Calu3 (cell line): Measurements from ENCODE around the gene TLCD3A. TPM values are rescaled to one million over a fixed set of nuclear protein-coding genes. Genes with fewer than 3 reads are reported as not detected.
"Not testable (repeated sequence)": the region's sequence is repeated elsewhere in the genome, so short reads cannot be mapped to it uniquely, and the experiment has no call there.

Experiments used
- BruUV-seq: library from RNA; stranded (reverse); fragments of 400-500 nt; replicated peaks from 2 replicates; lab custom pipeline; 2021; lab: Mats Ljungman, UMichigan
- CTCF ChIA-PET: fragments of 300-600 bp; sonication (Branson Sonifier 250); formaldehyde crosslinking; loops from one replicate; lab custom pipeline; 2022; ENCODE audit warnings: antibody characterized with exemption; lab: Charles Lee
- DNase-seq: peaks from one replicate; pipeline ENCODE4 v3.0.0; 2022
- H3K27ac Mint-ChIP-seq: one replicate; pipeline ENCODE4 v1.8.0; 2022; ENCODE audit warnings: mixed read lengths; ENCODE audit not compliant: unreplicated experiment
- H3K27me3 Mint-ChIP-seq: one replicate; pipeline ENCODE4 v1.8.0; 2022; ENCODE audit warnings: mixed read lengths; ENCODE audit not compliant: unreplicated experiment
- H3K36me3 Mint-ChIP-seq: one replicate; pipeline ENCODE4 v1.8.0; 2022; ENCODE audit warnings: mild to moderate bottlenecking, moderate library complexity, mixed read lengths; ENCODE audit not compliant: insufficient read depth, unreplicated experiment
- H3K4me1 Mint-ChIP-seq: one replicate; pipeline ENCODE4 v1.8.0; 2022; ENCODE audit warnings: mild to moderate bottlenecking, low read depth, mixed read lengths; ENCODE audit not compliant: unreplicated experiment
- H3K4me3 Mint-ChIP-seq: one replicate; pipeline ENCODE4 v1.8.0; 2022; ENCODE audit warnings: mild to moderate bottlenecking, low read depth, moderate library complexity, mixed read lengths; ENCODE audit not compliant: unreplicated experiment
- H3K9me3 Mint-ChIP-seq: one replicate; pipeline ENCODE4 v1.8.0; 2022; ENCODE audit warnings: low read depth, mixed read lengths; ENCODE audit not compliant: unreplicated experiment
- intact Hi-C: fragments of 100-400 bp; cut with micrococcal nuclease; formaldehyde crosslinking; loops from one replicate; pipeline ENCODE4 v1.10.0; 2022; ENCODE audit not compliant: unreplicated experiment
- total RNA-seq: library from RNA; stranded (reverse); gene quantifications from 2 replicates; pipeline ENCODE4 v1.2.3, GENCODE V29; 2022
- TF ChIP-seq, protein P1 (sequence below): fragments of 200-600 bp; IDR thresholded peaks from one replicate; pipeline ENCODE4 v1.8.0; 2022; ENCODE audit warnings: antibody characterized with exemption; ENCODE audit not compliant: unreplicated experiment

The TLCD3A gene
- total RNA-seq, 1 experiment from 2014 or later = 20.3 TPM

DNA sequence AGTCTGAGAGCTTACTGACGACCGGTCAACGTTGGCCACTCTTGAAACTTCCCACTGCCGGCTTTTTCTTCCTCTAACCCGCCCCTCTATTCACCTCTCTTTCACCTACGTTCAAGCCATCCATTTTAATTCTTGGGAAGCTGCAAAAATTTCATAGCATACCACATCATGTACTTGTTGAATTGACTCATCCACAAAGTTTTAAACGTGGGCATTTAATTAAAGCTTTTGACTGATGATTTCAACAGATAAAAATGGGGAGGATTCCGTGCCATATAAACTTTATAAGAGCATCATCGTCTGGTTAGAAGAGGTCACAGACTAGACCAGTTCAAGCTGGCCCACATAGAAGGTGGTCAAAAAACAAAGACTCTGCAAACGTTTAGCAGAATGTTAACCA, 40.3 kb upstream of the TLCD3A start:
- H3K9me3 Mint-ChIP-seq = no peaks in the 10 kb centered on the region
- peaks cover 22% of the 10 kb centered on the region for H3K36me3 Mint-ChIP-seq
- H3K4me1 Mint-ChIP-seq = no peaks in the 10 kb centered on the region
- no TSS peak for BruUV-seq
- DNase-seq = no peak
- H3K27ac Mint-ChIP-seq = no peak overlapping the region
- CTCF ChIA-PET = no interaction called here
- TF ChIP-seq, protein P1, sequence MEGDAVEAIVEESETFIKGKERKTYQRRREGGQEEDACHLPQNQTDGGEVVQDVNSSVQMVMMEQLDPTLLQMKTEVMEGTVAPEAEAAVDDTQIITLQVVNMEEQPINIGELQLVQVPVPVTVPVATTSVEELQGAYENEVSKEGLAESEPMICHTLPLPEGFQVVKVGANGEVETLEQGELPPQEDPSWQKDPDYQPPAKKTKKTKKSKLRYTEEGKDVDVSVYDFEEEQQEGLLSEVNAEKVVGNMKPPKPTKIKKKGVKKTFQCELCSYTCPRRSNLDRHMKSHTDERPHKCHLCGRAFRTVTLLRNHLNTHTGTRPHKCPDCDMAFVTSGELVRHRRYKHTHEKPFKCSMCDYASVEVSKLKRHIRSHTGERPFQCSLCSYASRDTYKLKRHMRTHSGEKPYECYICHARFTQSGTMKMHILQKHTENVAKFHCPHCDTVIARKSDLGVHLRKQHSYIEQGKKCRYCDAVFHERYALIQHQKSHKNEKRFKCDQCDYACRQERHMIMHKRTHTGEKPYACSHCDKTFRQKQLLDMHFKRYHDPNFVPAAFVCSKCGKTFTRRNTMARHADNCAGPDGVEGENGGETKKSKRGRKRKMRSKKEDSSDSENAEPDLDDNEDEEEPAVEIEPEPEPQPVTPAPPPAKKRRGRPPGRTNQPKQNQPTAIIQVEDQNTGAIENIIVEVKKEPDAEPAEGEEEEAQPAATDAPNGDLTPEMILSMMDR = no peak
- H3K27me3 Mint-ChIP-seq = no peaks in the 10 kb centered on the region
- intact Hi-C loops = no loop called here
- H3K4me3 Mint-ChIP-seq = no peak overlapping the region

DNA sequence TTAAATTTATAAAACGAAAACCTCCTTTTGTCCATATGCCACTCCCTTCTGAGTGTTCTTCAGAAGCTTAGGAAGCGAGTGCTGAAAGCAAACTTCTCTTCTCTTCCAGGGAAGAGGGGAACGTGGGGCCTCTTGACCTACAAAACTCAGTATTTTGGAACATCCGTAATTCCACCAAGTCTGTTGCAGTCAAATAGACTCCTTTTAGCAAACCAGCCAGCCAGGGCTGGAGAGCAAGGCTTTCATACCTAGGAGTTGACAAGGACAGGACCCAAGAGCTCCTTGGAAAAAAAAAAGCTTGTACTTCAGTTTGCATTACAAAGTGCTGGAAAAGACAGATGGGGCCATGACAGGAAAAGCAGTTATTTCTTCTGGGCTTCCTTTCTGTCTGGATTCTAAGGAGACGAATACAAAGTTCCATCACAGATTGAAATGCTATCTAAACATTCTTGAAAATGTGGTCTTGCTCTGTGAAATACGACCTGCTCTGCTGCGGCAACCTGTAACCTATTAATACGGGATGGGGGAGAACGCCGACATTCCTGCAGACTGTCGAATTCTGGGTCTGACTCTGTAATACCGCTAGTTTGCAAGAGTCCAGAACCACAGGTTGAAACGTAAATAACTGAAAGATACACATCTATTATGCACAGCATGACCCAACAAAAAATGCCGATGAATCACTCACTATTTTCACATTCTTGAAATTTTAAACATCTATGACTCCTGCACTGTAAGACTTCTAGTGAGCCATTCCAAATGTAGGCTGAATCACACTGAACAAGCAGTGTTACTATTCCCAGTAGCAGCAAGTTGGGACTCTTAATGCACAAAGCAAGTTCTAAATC, 38.4 kb upstream of the TLCD3A start:
- no TSS peak for BruUV-seq
- CTCF ChIA-PET = interaction anchor here (0.5 kb wide), 1 partner anchor 265 kb away, joined by 3 read pairs; no protein-coding TSS in a partner anchor
- TF ChIP-seq, protein P1 = no peak
- Mint-ChIP-seq H3K27ac (no peak overlapping the region), H3K27me3 (no peaks in the 10 kb centered on the region), H3K4me1 (no peaks in the 10 kb centered on the region), H3K9me3 (no peaks in the 10 kb centered on the region), H3K4me3 (no peak overlapping the region), H3K36me3 (peaks cover 24% of the 10 kb centered on the region)
- DNase-seq = no peak
- intact Hi-C loops = no loop called here

DNA sequence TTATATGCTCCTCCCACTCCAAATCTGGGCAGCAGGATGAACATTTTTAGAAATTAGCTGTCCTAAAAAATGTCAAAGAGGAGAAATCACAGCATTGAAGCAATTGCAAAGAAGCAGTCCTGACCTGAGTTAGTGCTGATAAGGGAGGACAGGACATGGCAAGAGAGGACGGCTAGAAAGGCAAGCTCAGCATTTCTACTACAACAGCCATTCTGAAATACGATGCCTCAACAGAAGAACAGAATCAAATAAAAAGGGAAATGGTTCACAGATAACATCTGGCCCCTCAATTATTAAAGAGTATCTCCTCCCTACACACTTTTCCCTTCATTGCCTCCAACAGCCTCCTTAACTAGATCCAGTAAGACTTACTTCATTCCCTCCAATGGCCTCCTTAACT, 36.0 kb upstream of the TLCD3A start:
- Mint-ChIP-seq H3K4me1 (no peaks in the 10 kb centered on the region), H3K4me3 (no peak overlapping the region), H3K27ac (no peak overlapping the region), H3K27me3 (no peaks in the 10 kb centered on the region), H3K36me3 (peaks cover 24% of the 10 kb centered on the region), H3K9me3 (no peaks in the 10 kb centered on the region)
- intact Hi-C loops = no loop called here
- CTCF ChIA-PET = no interaction called here
- BruUV-seq = no TSS peak
- no peak for DNase-seq
- TF ChIP-seq, protein P1 = no peak

DNA sequence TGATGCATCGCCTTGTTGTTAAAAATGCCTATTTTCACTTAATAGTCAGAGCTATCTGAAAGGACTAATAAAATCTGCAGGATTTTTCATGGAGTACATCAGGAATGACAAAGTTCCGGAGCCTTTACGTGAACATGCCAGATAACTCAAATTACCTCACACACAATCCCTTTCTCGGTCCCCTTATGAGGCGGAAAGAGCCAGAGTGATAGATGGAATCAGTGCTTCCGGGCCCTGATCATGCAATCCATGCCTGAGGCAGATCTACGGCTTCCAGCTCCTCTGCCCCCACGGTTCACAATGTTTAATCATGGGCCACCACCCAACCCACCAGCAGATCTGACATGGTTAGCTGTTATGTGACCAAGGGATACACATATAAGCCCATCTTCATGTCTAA, 34.7 kb upstream of the TLCD3A start:
- Mint-ChIP-seq H3K27ac (no peak overlapping the region), H3K4me3 (no peak overlapping the region), H3K9me3 (no peaks in the 10 kb centered on the region), H3K27me3 (no peaks in the 10 kb centered on the region), H3K36me3 (peaks cover 19% of the 10 kb centered on the region), H3K4me1 (no peaks in the 10 kb centered on the region)
- no peak for DNase-seq
- CTCF ChIA-PET = no interaction called here
- TF ChIP-seq, protein P1 = no peak
- intact Hi-C loops = no loop called here
- no TSS peak for BruUV-seq

DNA sequence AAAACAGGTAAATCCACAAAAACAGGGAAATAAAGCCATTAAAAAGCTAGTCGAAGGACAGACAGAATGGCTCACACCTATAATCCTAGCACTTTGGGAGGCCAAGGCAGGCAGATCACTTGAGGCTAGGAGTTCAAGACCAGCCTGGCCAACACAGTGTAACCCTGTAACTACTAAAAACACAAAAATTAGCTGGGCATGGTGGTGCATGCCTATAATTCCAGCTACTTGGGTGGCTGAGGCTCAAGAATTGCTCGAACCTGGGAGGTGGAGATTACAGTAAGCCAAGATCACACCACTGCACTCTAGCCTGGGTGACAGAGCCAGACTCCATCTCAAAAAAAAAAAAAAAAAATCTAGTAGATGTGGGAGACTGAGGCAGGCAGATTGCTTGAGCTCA, 34.3 kb upstream of the TLCD3A start:
- H3K36me3 Mint-ChIP-seq = peaks cover 19% of the 10 kb centered on the region
- DNase-seq, H3K4me3 Mint-ChIP-seq, H3K9me3 Mint-ChIP-seq, H3K4me1 Mint-ChIP-seq, BruUV-seq, H3K27ac Mint-ChIP-seq, H3K27me3 Mint-ChIP-seq, intact Hi-C loops: not testable (repeated sequence)
- CTCF ChIA-PET = interaction anchor here (0.6 to 0.7 kb wide), 2 partner anchors 15 to 62 kb away, joined by 4 to 6 read pairs; no protein-coding TSS in a partner anchor
